Measurements from ENCODE around the gene GPR35.

Gene GPR35, protein sequence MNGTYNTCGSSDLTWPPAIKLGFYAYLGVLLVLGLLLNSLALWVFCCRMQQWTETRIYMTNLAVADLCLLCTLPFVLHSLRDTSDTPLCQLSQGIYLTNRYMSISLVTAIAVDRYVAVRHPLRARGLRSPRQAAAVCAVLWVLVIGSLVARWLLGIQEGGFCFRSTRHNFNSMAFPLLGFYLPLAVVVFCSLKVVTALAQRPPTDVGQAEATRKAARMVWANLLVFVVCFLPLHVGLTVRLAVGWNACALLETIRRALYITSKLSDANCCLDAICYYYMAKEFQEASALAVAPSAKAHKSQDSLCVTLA

DNA sequence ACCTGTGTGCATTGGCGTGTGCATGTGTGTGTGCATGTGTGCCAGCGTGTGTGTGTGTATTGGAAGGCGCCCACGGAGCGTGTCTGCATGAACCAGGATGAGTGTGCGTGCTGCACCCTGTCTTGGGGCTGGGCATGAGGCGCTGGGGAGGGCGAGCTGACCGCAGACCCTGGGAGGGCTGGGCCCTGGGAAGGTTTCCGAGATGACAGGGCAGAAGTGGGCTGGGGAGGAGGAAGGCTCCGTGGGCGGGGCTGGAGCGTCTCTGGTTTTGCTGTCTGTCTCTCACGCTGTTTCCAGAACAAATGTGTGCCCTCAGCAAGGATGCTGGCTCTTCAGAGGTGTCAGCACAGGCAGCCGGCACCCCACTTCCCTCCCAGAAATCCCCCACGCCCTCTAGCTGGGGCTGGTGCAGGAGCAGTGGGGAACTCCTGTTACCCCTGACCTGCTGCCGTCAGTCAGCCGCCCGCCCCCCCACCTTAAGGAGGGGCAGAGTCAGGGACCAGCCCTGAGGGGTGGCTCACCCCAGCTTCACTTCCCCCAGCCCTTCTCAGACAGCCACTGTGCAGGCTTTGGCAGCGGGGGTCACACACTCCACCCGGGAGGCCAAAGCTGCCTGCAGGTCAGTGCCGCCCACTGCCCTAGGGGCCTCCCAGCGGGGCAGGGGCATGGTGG lies at the start of gene GPR35:
Gene GPR35, plus strand, starts transcription at position 531 of the 672 bp plus-strand sequence. CDS start 4,473 bp downstream, outside the sequence.
- Histone ChIP-seq H3K79me2 (ENCODE audit: control insufficient read depth, low read length) (no peaks in the 10 kb centered on the region), H3K27me3 (ENCODE audit: control insufficient read depth, low read length) (no peaks in the 10 kb centered on the region), H3K27ac (ENCODE audit: low read depth, low read length) (no peak within 1 kb of the TSS), H3K4me3 (ENCODE audit: low read length) (no peak within 1 kb of the TSS), H4K20me1 (ENCODE audit: control insufficient read depth, insufficient read depth, low read depth, low read length) (no peaks in the 10 kb centered on the region), H3F3A (ENCODE audit: control insufficient read depth, insufficient read depth) (no peaks in the 10 kb centered on the region), H3K9me3 (ENCODE audit: control insufficient read depth, insufficient read depth, low read length) (no peaks in the 10 kb centered on the region), H3K9me2 (replicated peaks; ENCODE audit: control insufficient read depth, low read length) (no peaks in the 10 kb centered on the region), H3K4me2 (ENCODE audit: low read length) (no peak within 1 kb of the TSS), H3K4me1 (ENCODE audit: control insufficient read depth, low read length) (peaks cover 38% of the 10 kb centered on the region), H3K36me3 (ENCODE audit: control insufficient read depth, low read length) (no peaks in the 10 kb centered on the region)
- TF ChIP-seq, protein P1, sequence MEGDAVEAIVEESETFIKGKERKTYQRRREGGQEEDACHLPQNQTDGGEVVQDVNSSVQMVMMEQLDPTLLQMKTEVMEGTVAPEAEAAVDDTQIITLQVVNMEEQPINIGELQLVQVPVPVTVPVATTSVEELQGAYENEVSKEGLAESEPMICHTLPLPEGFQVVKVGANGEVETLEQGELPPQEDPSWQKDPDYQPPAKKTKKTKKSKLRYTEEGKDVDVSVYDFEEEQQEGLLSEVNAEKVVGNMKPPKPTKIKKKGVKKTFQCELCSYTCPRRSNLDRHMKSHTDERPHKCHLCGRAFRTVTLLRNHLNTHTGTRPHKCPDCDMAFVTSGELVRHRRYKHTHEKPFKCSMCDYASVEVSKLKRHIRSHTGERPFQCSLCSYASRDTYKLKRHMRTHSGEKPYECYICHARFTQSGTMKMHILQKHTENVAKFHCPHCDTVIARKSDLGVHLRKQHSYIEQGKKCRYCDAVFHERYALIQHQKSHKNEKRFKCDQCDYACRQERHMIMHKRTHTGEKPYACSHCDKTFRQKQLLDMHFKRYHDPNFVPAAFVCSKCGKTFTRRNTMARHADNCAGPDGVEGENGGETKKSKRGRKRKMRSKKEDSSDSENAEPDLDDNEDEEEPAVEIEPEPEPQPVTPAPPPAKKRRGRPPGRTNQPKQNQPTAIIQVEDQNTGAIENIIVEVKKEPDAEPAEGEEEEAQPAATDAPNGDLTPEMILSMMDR (IDR thresholded peaks at IDR 0.05; ENCODE audit: low read depth, low read length, poor library complexity, severe bottlenecking) = no peak
- no peak for TF ChIP-seq EZH2phosphoT487 (IDR thresholded peaks at IDR 0.05; ENCODE audit: borderline replicate concordance, low read length)

DNA sequence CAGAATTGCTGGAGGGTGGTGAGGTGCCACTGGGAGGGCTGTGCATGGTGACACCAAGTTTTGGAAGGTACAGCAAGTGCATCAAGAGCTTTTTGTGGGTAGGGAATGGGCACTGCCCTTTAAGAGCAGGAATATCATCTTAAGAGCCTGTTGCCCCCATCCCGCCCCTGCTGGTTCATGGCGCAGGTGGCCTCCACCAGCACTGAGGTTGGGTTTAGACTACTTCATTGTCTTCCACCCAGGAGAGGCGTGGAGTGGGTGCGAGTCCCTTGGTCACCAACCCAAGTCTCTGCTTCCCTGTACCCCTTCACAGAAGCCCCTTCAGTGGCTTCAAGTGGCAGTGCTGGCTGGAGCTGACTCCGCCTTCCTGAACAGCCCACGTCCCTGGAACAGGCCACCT lies 49.2 kb upstream of the GPR35 start:
- no peak overlapping the region for H3K4me3 ChIP-seq (ENCODE audit: low read length)
- no peak overlapping the region for H3K4me2 ChIP-seq (ENCODE audit: low read length)
- H3K9me2 ChIP-seq (replicated peaks; ENCODE audit: control insufficient read depth, low read length) = no peaks in the 10 kb centered on the region
- H3K9me3 ChIP-seq (ENCODE audit: control insufficient read depth, insufficient read depth, low read length) = no peaks in the 10 kb centered on the region
- TF ChIP-seq, protein P1 (IDR thresholded peaks at IDR 0.05; ENCODE audit: low read depth, low read length, poor library complexity, severe bottlenecking) = no peak
- TF ChIP-seq EZH2phosphoT487 (IDR thresholded peaks at IDR 0.05; ENCODE audit: borderline replicate concordance, low read length) = no peak
- H3K36me3 ChIP-seq (ENCODE audit: control insufficient read depth, low read length) = peaks cover 50% of the 10 kb centered on the region
- H3K27me3 ChIP-seq (ENCODE audit: control insufficient read depth, low read length) = no peaks in the 10 kb centered on the region
- H3K79me2 ChIP-seq (ENCODE audit: control insufficient read depth, low read length) = peaks cover 38% of the 10 kb centered on the region
- no peak overlapping the region for H3K27ac ChIP-seq (ENCODE audit: low read depth, low read length)
- H4K20me1 ChIP-seq (ENCODE audit: control insufficient read depth, insufficient read depth, low read depth, low read length) = no peaks in the 10 kb centered on the region
- peaks cover 23% of the 10 kb centered on the region for H3K4me1 ChIP-seq (ENCODE audit: control insufficient read depth, low read length)
- H3F3A ChIP-seq (ENCODE audit: control insufficient read depth, insufficient read depth) = no peaks in the 10 kb centered on the region

DNA sequence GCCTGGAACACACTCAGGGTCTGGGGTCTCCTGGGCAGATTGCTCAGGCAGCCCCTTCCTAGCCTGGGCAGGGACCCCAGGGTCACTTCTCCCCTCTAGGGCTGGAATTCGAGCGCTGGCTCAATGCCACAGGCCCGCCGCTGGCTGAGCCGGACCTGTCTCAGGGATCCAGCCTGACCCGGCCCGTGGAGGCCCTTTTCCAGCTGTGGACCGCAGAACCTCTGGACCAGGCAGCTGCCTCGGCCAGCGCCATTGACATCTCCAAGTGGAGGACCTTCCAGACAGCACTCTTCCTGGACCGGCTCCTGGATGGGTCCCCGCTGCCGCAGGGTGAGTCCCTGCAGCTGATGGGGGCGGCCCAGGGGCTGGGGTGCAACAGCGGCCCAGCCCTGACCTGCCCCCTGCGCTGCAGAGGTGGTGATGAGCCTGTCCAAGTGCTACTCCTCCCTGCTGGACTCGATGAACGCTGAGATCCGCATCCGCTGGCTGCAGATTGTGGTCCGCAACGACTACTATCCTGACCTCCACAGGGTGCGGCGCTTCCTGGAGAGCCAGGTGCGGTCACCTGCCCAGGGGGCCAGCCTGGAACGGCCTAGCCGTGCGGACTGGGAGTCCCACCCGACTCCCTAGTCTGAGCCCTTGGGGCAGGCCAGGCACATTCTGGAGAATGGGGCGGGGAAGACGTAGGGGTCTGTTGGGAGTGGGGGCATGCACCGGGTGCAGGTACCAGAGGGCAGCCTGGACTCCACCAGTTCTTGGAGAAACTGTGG lies 48.7 kb upstream of the GPR35 start:
- Histone ChIP-seq H3K9me3 (ENCODE audit: control insufficient read depth, insufficient read depth, low read length) (no peaks in the 10 kb centered on the region), H3K79me2 (ENCODE audit: control insufficient read depth, low read length) (peaks cover 38% of the 10 kb centered on the region), H3K27ac (ENCODE audit: low read depth, low read length) (no peak overlapping the region), H3F3A (ENCODE audit: control insufficient read depth, insufficient read depth) (no peaks in the 10 kb centered on the region), H3K9me2 (replicated peaks; ENCODE audit: control insufficient read depth, low read length) (no peaks in the 10 kb centered on the region), H3K4me1 (ENCODE audit: control insufficient read depth, low read length) (peaks cover 27% of the 10 kb centered on the region), H4K20me1 (ENCODE audit: control insufficient read depth, insufficient read depth, low read depth, low read length) (no peaks in the 10 kb centered on the region), H3K4me2 (ENCODE audit: low read length) (no peak overlapping the region), H3K27me3 (ENCODE audit: control insufficient read depth, low read length) (no peaks in the 10 kb centered on the region), H3K4me3 (ENCODE audit: low read length) (no peak overlapping the region), H3K36me3 (ENCODE audit: control insufficient read depth, low read length) (peaks cover 52% of the 10 kb centered on the region)
- no peak for TF ChIP-seq EZH2phosphoT487 (IDR thresholded peaks at IDR 0.05; ENCODE audit: borderline replicate concordance, low read length)
- TF ChIP-seq, protein P1 (IDR thresholded peaks at IDR 0.05; ENCODE audit: low read depth, low read length, poor library complexity, severe bottlenecking) = no peak

Data from DOHH2 (cell line).